GM12878 (cell line): ENCODE measurements around the gene TIPARP. TPM values are rescaled to one million over a fixed set of nuclear protein-coding genes. Genes with fewer than 3 reads are reported as not detected.

Source experiments
- ATF7 ChIP-seq: fragments of 450-650 bp; IDR thresholded peaks from 2 replicates; pipeline ENCODE4 v1.6.1; 2016; ENCODE audit warnings: low read depth, mild to moderate bottlenecking
- BHLHE40 ChIP-seq, 2 experiments: fragments of 450-650 bp in 1 of 2; IDR thresholded peaks; 2 replicates each; pipeline ENCODE4 v1.6.1; 2011 to 2017; ENCODE audit warnings: low read depth in 2 of 2, borderline replicate concordance in 1 of 2, improper control_type of control experiment in 1 of 2, low read length in 1 of 2, mild to moderate bottlenecking in 1 of 2
- GATAD2B ChIP-seq: fragments of 450-650 bp; conservative IDR thresholded peaks from 2 replicates; pipeline ENCODE4 v1.6.1; 2017; ENCODE audit warnings: low read depth, mild to moderate bottlenecking, moderate library complexity
- HCFC1 ChIP-seq: fragments of 150-350 bp; IDR thresholded peaks from 2 replicates; pipeline ENCODE4 v1.6.1; 2014; ENCODE audit warnings: low read length
- HDAC2 ChIP-seq: fragments of 200-600 bp; sonication (generic); IDR thresholded peaks from 2 replicates; pipeline ENCODE4 v1.6.1; 2017
- IKZF2 ChIP-seq, 2 experiments: fragments of 450-650 bp; IDR thresholded peaks; 2 replicates each; pipeline ENCODE4 v1.6.1; 2017; ENCODE audit warnings: mild to moderate bottlenecking in 2 of 2, moderate library complexity in 2 of 2
- KLF5 ChIP-seq: fragments of 450-650 bp; IDR thresholded peaks from 2 replicates; pipeline ENCODE4 v1.6.1; 2014; ENCODE audit warnings: mild to moderate bottlenecking; ENCODE audit not compliant: partially characterized antibody
- MXI1 ChIP-seq: fragments of 150-350 bp; IDR thresholded peaks from 2 replicates; pipeline ENCODE4 v1.6.1; 2011; ENCODE audit warnings: low read depth, mild to moderate bottlenecking, inconsistent platforms, low read length, improper control_type of control experiment
- MYC ChIP-seq: IDR thresholded peaks from 2 replicates; pipeline ENCODE4 v1.6.1; 2011; ENCODE audit warnings: mild to moderate bottlenecking, low read length, moderate library complexity, inconsistent platforms; ENCODE audit not compliant: insufficient read depth, insufficient replicate concordance, insufficient read length, severe bottlenecking
- NBN ChIP-seq: fragments of 450-650 bp; IDR thresholded peaks from 2 replicates; pipeline ENCODE4 v1.6.1; 2016
- NFYA ChIP-seq: IDR thresholded peaks from 2 replicates; pipeline ENCODE4 v1.6.1; 2011; ENCODE audit warnings: low read depth, mild to moderate bottlenecking, low read length, improper control_type of control experiment, borderline replicate concordance
- NR2F1 ChIP-seq: fragments of 450-650 bp; conservative IDR thresholded peaks from 2 replicates; pipeline ENCODE4 v1.6.1; 2017; ENCODE audit warnings: mild to moderate bottlenecking
- NRF1 ChIP-seq: conservative IDR thresholded peaks from 2 replicates; pipeline ENCODE4 v1.6.1; 2011; ENCODE audit warnings: mild to moderate bottlenecking, low read depth, low read length, improper control_type of control experiment
- RB1 ChIP-seq: fragments of 450-650 bp; formaldehyde crosslinking; IDR thresholded peaks from 2 replicates; pipeline ENCODE4 v1.6.1; 2017; ENCODE audit warnings: mild to moderate bottlenecking, borderline replicate concordance
- SMC3 ChIP-seq: IDR thresholded peaks from 2 replicates; pipeline ENCODE4 v1.6.1; 2011; ENCODE audit warnings: low read length, improper control_type of control experiment, borderline replicate concordance
- SPI1 ChIP-seq: IDR thresholded peaks from 2 replicates; pipeline ENCODE4 v1.6.1; 2011; ENCODE audit warnings: low read depth, mild to moderate bottlenecking, low read length, moderate library complexity, borderline replicate concordance; ENCODE audit not compliant: insufficient read depth
- SREBF1 ChIP-seq: IDR thresholded peaks from 2 replicates; pipeline ENCODE4 v1.6.1; 2012; ENCODE audit warnings: mild to moderate bottlenecking, low read length
- TCF7 ChIP-seq: IDR thresholded peaks from 2 replicates; pipeline ENCODE4 v1.6.1; 2014; ENCODE audit warnings: antibody characterized with exemption, borderline replicate concordance
- ZNF207 ChIP-seq: fragments of 450-650 bp; IDR thresholded peaks from 2 replicates; pipeline ENCODE4 v1.6.1; 2014; ENCODE audit warnings: antibody characterized with exemption, mild to moderate bottlenecking, borderline replicate concordance
- ZSCAN29 ChIP-seq: fragments of 450-650 bp; IDR thresholded peaks from 2 replicates; pipeline ENCODE4 v1.6.1; 2017; ENCODE audit warnings: mild to moderate bottlenecking, moderate library complexity
- polyA plus RNA-seq, 11 experiments: library from polyadenylated mRNA; depleted of rRNA in 4 of 11; unstranded in 6 of 11; stranded (reverse) in 5 of 11; fragments of >200 nt; fragmentation: Nextera tagmentation in 4 of 11; fragmentation: Illumina TruSeq in 1 of 11; extraction: Ambion mirVana in 4 of 11; extraction: Trizol in 1 of 11; gene quantifications; 1 replicate in 1 of 11; 2 replicates in 10 of 11; pipeline versions ENCODE4 v1.2.1 to v1.2.3, GENCODE V29; 2011 to 2016; ENCODE audit warnings: inconsistent platforms in 2 of 11, missing spikeins in 2 of 11, low read depth in 1 of 11
- total RNA-seq, 4 experiments: library from RNA; depleted of rRNA in 3 of 4; stranded (reverse); fragments of >200 nt in 3 of 4; fragmentation: Illumina TruSeq in 1 of 4; extraction: Trizol in 1 of 4; gene quantifications; 2 replicates each; pipeline versions ENCODE4 v1.2.1 to v1.2.3, GENCODE V29; 2013 to 2021
- TF ChIP-seq, protein P1 (sequence below): IDR thresholded peaks from 2 replicates; pipeline ENCODE4 v1.6.1; 2011; ENCODE audit warnings: low read depth, mild to moderate bottlenecking, low read length, moderate library complexity, borderline replicate concordance; ENCODE audit errors: extremely low read depth
- TF ChIP-seq, protein P2 (sequence below): fragments of 150-350 bp; IDR thresholded peaks from 2 replicates; pipeline ENCODE4 v1.6.1; 2014; ENCODE audit warnings: mild to moderate bottlenecking, low read depth, low read length
- TF ChIP-seq, protein P3 (sequence below): fragments of 450-650 bp; IDR thresholded peaks from 2 replicates; pipeline ENCODE4 v1.6.1; 2017; ENCODE audit warnings: borderline replicate concordance
- TF ChIP-seq, protein P4 (sequence below): fragments of 450-650 bp; formaldehyde crosslinking; IDR thresholded peaks from 2 replicates; pipeline ENCODE4 v1.4.0; 2022; ENCODE audit warnings: mild to moderate bottlenecking, moderate library complexity

The TIPARP gene
- total and polyA plus RNA-seq, 10 of the 15 experiments (the other 5 are each of a cell fraction or from before 2014, with no cell fraction given) = 3.2 to 21.5 (median 12.0) TPM

DNA sequence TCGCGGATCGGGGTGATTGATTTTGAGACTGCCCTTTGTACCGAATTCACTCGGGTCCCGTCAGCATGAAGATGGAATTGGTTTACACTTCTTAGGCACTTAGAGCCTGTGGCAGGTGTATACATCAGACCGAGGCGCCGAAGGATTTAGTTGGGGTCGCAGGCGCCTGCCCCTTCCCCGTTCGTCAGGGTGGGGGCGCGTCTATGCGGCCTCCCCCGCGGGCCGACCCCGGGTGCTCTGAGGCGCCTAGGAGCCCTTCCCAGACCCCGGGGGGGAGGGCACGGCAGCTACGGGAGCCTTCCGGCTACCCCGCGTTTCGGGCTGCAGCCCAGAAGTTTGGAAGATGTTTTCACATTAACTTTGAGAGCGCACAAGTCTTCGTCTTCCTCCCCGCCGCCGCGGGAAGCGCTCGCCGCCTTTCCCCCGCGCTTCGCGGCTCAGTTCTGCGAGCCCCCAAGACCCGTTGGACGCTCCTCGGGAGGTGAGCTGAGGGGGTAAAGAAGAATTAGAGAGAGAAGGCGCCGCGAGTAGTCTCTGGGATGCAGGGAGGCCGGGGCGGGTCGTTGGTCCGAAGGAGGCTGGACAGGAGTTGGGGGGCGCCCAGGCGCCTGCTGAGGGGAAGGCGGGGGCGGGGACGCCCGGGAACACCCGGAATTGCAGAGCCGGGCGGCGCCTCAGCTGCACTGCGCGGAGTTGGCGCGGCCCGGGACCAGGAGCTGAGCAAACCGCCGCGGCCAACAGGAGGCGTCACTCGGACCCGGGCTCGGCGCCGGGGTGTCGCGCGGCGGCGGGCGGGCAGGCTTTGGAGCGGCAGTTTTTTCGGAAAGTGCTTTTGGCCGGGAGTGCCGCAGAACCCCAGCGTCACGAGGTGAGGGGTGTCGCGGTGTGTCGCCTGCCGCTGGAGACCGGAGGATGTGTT is 780 bp downstream of the TIPARP start (continued):
- TF ChIP-seq, protein P1, sequence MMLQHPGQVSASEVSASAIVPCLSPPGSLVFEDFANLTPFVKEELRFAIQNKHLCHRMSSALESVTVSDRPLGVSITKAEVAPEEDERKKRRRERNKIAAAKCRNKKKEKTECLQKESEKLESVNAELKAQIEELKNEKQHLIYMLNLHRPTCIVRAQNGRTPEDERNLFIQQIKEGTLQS = no peak
- TF ChIP-seq GATAD2B (0 out of 2 replicates have a peak, but pooled peaks have one; percentile 19), MXI1 (no peak), TCF7 (no peak), NFYA (no peak), RB1 (no peak), HDAC2 (no peak), ATF7 (no peak), SMC3 (0 out of 2 replicates have a peak, but pooled peaks have one; percentile 15), KLF5 (no peak), IKZF2 (IDR thresholded peaks at IDR 0.05) (peak in 1 of 2 experiments; percentile 29; a peak in 1 of 4 replicates), NBN (no peak), SPI1 (no peak), MYC (no peak), NRF1 (no peak), NR2F1 (no peak), BHLHE40 (IDR thresholded peaks at IDR 0.05; ENCODE audit: borderline replicate concordance in 1 of 2, low read depth in 2 of 2, low read length in 1 of 2) (peak in 1 of 2 experiments; percentile 49; a peak in 2 of 4 replicates), SREBF1 (no peak), ZNF207 (no peak), HCFC1 (no peak), ZSCAN29 (peak; percentile 94)
- TF ChIP-seq, protein P2, sequence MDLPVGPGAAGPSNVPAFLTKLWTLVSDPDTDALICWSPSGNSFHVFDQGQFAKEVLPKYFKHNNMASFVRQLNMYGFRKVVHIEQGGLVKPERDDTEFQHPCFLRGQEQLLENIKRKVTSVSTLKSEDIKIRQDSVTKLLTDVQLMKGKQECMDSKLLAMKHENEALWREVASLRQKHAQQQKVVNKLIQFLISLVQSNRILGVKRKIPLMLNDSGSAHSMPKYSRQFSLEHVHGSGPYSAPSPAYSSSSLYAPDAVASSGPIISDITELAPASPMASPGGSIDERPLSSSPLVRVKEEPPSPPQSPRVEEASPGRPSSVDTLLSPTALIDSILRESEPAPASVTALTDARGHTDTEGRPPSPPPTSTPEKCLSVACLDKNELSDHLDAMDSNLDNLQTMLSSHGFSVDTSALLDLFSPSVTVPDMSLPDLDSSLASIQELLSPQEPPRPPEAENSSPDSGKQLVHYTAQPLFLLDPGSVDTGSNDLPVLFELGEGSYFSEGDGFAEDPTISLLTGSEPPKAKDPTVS = no peak
- TF ChIP-seq, protein P3, sequence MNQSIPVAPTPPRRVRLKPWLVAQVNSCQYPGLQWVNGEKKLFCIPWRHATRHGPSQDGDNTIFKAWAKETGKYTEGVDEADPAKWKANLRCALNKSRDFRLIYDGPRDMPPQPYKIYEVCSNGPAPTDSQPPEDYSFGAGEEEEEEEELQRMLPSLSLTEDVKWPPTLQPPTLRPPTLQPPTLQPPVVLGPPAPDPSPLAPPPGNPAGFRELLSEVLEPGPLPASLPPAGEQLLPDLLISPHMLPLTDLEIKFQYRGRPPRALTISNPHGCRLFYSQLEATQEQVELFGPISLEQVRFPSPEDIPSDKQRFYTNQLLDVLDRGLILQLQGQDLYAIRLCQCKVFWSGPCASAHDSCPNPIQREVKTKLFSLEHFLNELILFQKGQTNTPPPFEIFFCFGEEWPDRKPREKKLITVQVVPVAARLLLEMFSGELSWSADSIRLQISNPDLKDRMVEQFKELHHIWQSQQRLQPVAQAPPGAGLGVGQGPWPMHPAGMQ = no peak
- TF ChIP-seq, protein P4, sequence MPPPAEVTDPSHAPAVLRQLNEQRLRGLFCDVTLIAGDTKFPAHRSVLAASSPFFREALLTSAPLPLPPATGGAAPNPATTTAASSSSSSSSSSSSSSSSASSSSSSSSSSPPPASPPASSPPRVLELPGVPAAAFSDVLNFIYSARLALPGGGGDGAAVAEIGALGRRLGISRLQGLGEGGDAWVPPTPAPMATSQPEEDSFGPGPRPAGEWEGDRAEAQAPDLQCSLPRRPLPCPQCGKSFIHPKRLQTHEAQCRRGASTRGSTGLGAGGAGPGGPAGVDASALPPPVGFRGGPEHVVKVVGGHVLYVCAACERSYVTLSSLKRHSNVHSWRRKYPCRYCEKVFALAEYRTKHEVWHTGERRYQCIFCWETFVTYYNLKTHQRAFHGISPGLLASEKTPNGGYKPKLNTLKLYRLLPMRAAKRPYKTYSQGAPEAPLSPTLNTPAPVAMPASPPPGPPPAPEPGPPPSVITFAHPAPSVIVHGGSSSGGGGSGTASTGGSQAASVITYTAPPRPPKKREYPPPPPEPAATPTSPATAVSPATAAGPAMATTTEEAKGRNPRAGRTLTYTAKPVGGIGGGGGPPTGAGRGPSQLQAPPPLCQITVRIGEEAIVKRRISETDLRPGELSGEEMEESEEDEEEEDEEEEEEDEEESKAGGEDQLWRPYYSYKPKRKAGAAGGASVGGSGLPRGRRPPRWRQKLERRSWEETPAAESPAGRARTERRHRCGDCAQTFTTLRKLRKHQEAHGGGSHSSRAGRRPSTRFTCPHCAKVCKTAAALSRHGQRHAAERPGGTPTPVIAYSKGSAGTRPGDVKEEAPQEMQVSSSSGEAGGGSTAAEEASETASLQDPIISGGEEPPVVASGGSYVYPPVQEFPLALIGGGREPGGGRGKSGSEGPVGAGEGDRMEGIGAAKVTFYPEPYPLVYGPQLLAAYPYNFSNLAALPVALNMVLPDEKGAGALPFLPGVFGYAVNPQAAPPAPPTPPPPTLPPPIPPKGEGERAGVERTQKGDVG = no peak
